Neuron (in vitro differentiated cells): ENCODE measurements around the gene PIP5KL1.

Experiments used
- H2AFZ ChIP-seq: one replicate; pipeline ENCODE4 v1.6.1; 2013; ENCODE audit warnings: low read depth, mild to moderate bottlenecking, inconsistent platforms, low read length, moderate library complexity
- H3K27me3 ChIP-seq: one replicate; pipeline ENCODE4 v1.6.1; 2013; ENCODE audit warnings: low read length; ENCODE audit not compliant: insufficient read depth
- H3K36me3 ChIP-seq: one replicate; pipeline ENCODE4 v1.6.1; 2013; ENCODE audit warnings: low read length; ENCODE audit not compliant: insufficient read depth
- H3K4me1 ChIP-seq: one replicate; pipeline ENCODE4 v1.6.1; 2013; ENCODE audit warnings: low read length; ENCODE audit not compliant: insufficient read depth
- H3K4me3 ChIP-seq: 2 replicates; pipeline ENCODE4 v1.5.1; 2013; ENCODE audit warnings: mild to moderate bottlenecking, low read length, moderate library complexity
- H3K9me3 ChIP-seq: one replicate; pipeline ENCODE4 v1.6.1; 2013; ENCODE audit warnings: low read length

PIP5KL1 gene

DNA sequence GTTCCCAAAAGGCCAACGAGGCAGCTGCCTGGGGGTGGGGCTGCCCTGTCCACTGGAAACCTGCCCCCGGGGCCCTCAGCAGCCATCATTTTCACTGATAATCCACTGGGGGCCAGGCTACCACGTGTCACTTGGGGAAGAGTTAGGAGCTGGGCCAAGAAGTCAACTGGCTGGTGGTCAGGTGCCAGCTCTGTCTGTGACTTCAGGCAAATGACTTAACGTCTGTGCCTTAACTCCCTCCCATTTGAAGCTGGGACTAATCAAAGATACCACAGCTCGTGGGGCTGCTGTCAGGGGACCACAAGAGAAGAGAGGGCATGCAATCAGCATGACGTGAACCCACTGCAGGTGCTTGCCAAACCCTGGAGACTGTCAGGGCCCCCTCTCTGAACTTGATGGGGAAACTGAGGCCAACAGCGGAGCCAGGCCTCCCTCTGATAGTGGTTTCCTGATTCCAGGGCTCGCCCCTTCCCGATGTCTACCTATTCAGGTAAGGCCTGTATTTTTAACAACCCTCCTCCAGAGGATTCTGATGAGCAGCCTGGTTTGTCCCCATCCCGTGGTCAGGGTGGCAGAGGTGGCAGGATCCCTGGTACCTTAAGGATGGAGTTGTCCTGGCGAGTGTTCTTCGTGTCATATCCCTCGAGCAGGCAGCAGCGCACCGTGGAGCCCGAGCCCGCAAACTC, 19.4 kb upstream of the PIP5KL1 start:
- Histone ChIP-seq H2AFZ (no peak overlapping the region), H3K4me3 (no peak overlapping the region), H3K4me1 (peaks cover 14% of the 10 kb centered on the region), H3K9me3 (no peaks in the 10 kb centered on the region), H3K36me3 (peaks cover 9% of the 10 kb centered on the region), H3K27me3 (no peaks in the 10 kb centered on the region)

- H3K27me3 ChIP-seq: no peaks in the 10 kb centered on the region
- H3K4me1 ChIP-seq: peaks cover 14% of the 10 kb centered on the region
- H3K4me3 ChIP-seq: no peak overlapping the region
- no peaks in the 10 kb centered on the region for H3K9me3 ChIP-seq
- H3K36me3 ChIP-seq: peaks cover 19% of the 10 kb centered on the region
- H2AFZ ChIP-seq: no peak overlapping the region
Measured at GRCh38 chr9:127947841-127948710, 17.5 kb upstream of the PIP5KL1 start.

- H3K36me3 ChIP-seq: peaks cover 27% of the 10 kb centered on the region
- H3K4me1 ChIP-seq: peaks cover 16% of the 10 kb centered on the region
- no peak overlapping the region for H2AFZ ChIP-seq
- no peaks in the 10 kb centered on the region for H3K9me3 ChIP-seq
- H3K27me3 ChIP-seq: no peaks in the 10 kb centered on the region
- no peak overlapping the region for H3K4me3 ChIP-seq
Measured at GRCh38 chr9:127946728-127947127, 16.2 kb upstream of the PIP5KL1 start.

DNA sequence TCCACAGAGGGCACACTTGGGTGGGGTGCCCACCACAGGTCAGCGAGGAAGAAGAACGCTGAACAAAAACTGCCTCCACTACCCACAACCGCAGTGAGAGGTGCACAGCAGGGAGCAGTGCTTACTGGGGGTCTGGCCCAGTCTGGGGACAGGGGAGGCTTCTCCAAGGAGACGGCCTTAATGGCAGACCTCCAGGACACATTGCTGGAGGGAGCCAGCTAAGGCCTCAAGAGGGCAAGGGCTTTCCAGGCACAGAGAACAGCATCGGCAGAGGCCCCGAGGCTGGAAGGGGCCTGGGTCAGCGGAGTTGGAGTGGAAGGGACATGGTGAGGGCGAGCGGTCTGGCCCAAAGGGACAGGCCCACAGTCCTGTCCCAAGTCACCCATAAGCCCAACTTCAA, 15.4 kb upstream of the PIP5KL1 start:
- H3K4me1 ChIP-seq: peaks cover 12% of the 10 kb centered on the region
- no peak overlapping the region for H3K4me3 ChIP-seq
- H2AFZ ChIP-seq: no peak overlapping the region
- peaks cover 31% of the 10 kb centered on the region for H3K36me3 ChIP-seq
- H3K27me3 ChIP-seq: no peaks in the 10 kb centered on the region
- no peaks in the 10 kb centered on the region for H3K9me3 ChIP-seq

DNA sequence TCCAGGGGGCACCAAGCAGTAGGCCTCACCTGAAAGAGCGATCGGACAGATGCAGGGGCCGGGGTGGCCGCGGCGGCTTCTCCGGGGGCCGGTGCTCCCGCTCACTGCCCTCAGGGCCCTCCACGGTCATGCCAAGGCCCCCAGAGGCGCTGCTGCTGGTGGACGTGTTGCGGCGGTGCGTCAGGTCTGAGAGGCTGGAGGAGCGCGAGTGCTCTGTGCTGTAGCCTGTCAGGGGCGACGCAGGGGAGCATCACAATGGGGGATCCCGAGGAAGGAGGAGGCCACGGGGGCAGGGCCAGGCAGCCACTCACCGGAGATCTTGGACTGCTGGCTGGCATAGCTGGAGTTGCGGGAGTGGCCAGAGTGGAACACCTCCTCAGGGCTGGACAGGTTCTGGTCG, 14.8 kb upstream of the PIP5KL1 start:
- Histone ChIP-seq H3K36me3 (peaks cover 37% of the 10 kb centered on the region), H3K9me3 (no peaks in the 10 kb centered on the region), H3K27me3 (no peaks in the 10 kb centered on the region), H2AFZ (no peak overlapping the region), H3K4me1 (peaks cover 6% of the 10 kb centered on the region), H3K4me3 (no peak overlapping the region)

DNA sequence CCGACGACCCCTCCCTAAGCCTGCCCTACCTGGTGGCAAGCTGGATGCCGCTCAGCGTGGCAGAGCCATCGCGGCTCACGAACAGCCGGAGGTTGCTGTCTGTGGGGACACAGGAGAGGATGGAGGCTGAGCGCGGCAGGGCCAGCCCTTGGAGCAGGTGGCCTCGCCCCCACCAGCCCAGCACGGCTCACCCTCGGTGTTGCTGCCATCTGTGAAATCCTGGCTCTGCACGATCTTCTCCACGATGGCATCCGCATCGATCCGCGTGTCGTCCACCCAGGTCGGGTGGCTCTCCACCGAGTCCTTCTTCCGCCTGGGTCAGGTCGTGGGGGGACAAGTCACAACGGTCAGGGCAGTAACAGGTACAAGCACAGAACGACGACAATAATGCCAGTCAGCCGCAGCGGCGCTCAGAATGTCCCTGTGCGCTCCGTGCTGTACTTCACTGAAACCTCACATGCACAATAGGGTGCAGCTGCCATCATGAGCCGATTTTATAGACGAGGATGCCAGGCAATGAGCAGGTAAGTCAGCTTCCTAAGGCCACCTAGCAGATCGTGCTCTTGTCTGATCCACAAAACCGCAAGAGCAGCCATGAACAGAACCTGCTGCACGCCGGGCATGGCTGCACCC, 14.1 kb upstream of the PIP5KL1 start:
- no peaks in the 10 kb centered on the region for H3K27me3 ChIP-seq
- H3K9me3 ChIP-seq: no peaks in the 10 kb centered on the region
- no peak overlapping the region for H3K4me3 ChIP-seq
- H3K4me1 ChIP-seq: peaks cover 2% of the 10 kb centered on the region
- H2AFZ ChIP-seq: no peak overlapping the region
- peaks cover 41% of the 10 kb centered on the region for H3K36me3 ChIP-seq

DNA sequence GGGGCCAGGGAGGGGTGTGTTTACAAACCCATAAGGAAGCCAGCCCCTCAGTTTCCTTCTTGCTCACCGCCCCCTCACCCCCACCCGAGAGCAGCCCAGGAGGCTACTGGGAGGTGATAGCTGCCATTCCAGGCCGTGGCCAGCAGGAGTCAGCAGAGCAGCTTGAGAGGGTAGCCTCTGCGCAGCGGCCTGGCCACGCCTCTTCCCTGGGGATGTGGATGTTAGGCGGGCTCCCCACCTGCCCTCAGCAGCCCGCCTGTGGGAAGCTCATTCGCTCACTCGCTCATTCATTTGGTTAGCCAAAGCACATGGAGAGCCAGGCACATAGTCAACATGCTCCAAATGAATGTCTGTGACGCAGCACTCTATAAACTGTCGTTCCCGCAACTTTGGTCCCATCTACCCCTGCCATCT, 13.2 kb upstream of the PIP5KL1 start:
- H2AFZ ChIP-seq: no peak overlapping the region
- no peaks in the 10 kb centered on the region for H3K27me3 ChIP-seq
- peaks cover 41% of the 10 kb centered on the region for H3K36me3 ChIP-seq
- peaks cover 2% of the 10 kb centered on the region for H3K4me1 ChIP-seq
- H3K4me3 ChIP-seq: no peak overlapping the region
- no peaks in the 10 kb centered on the region for H3K9me3 ChIP-seq

DNA sequence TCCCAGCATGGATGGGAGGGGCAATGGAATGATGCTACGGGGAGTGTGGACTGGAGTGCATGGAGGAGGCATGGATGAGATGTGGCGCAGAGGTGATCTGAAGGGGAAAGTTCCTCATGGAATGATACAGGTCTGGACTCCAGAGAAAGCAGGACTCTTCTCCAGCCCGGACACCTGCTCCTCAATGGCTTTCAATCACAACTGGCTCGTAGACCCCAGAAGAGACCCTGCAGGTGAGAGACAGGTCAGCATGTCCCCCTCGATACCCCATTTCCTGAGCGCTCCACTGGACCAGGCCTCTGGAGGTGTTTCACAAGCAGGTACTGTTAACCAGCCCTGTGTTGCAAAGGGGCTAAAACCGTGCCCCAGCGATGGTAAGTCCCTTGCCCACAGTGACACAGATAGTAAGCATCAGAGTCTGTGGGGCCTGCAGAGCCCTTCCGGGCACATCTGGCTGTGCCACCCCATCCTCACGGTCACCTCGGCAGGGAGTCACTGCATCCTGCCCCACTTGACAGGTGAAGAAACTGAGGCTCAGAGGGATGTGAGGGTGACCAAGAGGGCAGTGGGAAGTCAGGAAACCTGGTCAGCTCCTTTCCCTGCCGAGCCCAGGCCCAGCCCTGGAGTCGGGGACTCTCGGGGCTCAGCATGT, 12.6 kb upstream of the PIP5KL1 start:
- Histone ChIP-seq H3K27me3 (no peaks in the 10 kb centered on the region), H3K4me3 (no peak overlapping the region), H3K4me1 (peaks cover 2% of the 10 kb centered on the region), H3K36me3 (peaks cover 40% of the 10 kb centered on the region), H3K9me3 (no peaks in the 10 kb centered on the region), H2AFZ (no peak overlapping the region)

GRCh38 chr9:127942216-127943010, 11.8 kb upstream of the PIP5KL1 start:
- no peak overlapping the region for H2AFZ ChIP-seq
- peaks cover 2% of the 10 kb centered on the region for H3K4me1 ChIP-seq
- H3K4me3 ChIP-seq: no peak overlapping the region
- peaks cover 37% of the 10 kb centered on the region for H3K36me3 ChIP-seq
- no peaks in the 10 kb centered on the region for H3K9me3 ChIP-seq
- no peaks in the 10 kb centered on the region for H3K27me3 ChIP-seq

- no peak overlapping the region for H3K4me3 ChIP-seq
- H2AFZ ChIP-seq: no peak overlapping the region
- peaks cover 5% of the 10 kb centered on the region for H3K4me1 ChIP-seq
- H3K27me3 ChIP-seq: no peaks in the 10 kb centered on the region
- H3K9me3 ChIP-seq: no peaks in the 10 kb centered on the region
- H3K36me3 ChIP-seq: peaks cover 37% of the 10 kb centered on the region
Measured at GRCh38 chr9:127941961-127942215, 11.3 kb upstream of the PIP5KL1 start.

DNA sequence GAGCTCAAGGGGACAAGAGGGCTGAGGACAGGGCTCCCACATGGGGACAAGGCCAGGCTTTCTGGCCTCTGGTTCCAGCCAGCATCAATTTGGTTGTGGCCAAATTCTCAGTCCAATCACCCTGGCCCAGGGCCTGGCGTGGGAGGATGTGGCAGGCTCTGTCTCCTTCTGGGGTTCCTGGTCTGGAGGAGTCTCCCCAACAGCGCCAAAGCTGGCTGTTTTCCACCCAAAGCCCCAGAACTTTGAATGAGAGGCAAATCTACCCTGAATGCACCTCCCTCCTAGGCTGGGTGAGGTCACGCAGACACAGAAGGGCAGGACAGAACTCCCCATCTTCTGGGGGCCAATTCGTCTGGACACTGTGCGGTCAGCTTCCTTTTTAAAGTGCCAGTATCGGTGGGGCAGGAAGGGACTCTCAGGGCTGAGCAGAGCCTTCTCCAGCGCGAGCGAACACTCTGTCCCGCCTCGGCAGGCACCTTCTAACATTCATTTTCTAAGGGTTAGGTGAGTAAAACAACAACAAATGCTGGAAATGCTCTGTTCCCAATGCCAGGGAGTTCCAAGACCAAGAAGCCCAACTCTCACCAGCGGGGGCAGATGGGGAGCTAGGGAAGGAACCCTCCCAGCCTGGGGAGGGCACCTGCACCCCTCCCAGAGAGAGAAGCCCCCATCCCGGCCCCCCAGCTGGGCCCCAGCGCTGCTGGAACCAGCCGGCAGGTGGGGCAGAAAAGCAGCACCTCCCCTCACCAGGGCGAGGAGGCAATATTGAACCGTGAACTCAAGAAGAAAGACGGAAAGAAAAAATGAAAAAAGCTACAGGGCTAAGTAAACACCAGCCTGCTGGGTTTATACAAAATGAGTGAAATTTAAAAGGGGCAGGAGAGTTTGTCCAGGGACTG, 10.7 kb upstream of the PIP5KL1 start:
- peaks cover 11% of the 10 kb centered on the region for H3K4me1 ChIP-seq
- H2AFZ ChIP-seq: no peak overlapping the region
- H3K36me3 ChIP-seq: peaks cover 37% of the 10 kb centered on the region
- H3K9me3 ChIP-seq: no peaks in the 10 kb centered on the region
- no peak overlapping the region for H3K4me3 ChIP-seq
- no peaks in the 10 kb centered on the region for H3K27me3 ChIP-seq

- Histone ChIP-seq H3K4me1 (peaks cover 18% of the 10 kb centered on the region), H3K9me3 (no peaks in the 10 kb centered on the region)
Measured at GRCh38 chr9:127940593-127940992, 10.0 kb upstream of the PIP5KL1 start.

More at GRCh38 chr9:127940593-127940992, 10.0 kb upstream of the PIP5KL1 start:
- H3K27me3 ChIP-seq: no peaks in the 10 kb centered on the region
- H3K36me3 ChIP-seq: peaks cover 33% of the 10 kb centered on the region
- no peak overlapping the region for H2AFZ ChIP-seq
- H3K4me3 ChIP-seq: no peak overlapping the region
